Panc1 (cell line): Measurements from ENCODE around the gene FOXK2. TPM values are rescaled to one million over a fixed set of nuclear protein-coding genes. Genes with fewer than 3 reads are reported as not detected.
A peak's percentile ranks its signal among the peaks of the same experiment; 100 is the strongest.

ENCODE experiments used
- ATAC-seq: fragments of 200-7000 bp; cut with Tn5 transposase; 2 replicates; pipeline ENCODE4 v1.9.1; 2020; ENCODE audit warnings: mild to moderate bottlenecking, moderate library complexity
- BruUV-seq: library from RNA; stranded (reverse); fragments of 400-500 nt; replicated peaks from 2 replicates; lab custom pipeline; 2021; lab: Mats Ljungman, UMichigan
- CTCF ChIA-PET: fragments of 300-600 bp; sonication (Branson Sonifier 250); formaldehyde crosslinking; loops from one replicate; lab custom pipeline; 2022; ENCODE audit warnings: antibody characterized with exemption; lab: Charles Lee
- POLR2A ChIA-PET: fragments of 300-600 bp; sonication (Branson Sonifier 250); formaldehyde crosslinking; loops from one replicate; lab custom pipeline; 2022; ENCODE audit warnings: antibody characterized with exemption; lab: Charles Lee
- DNase-seq: peaks from one replicate; pipeline ENCODE4 v3.0.0-alpha.2; 2010; ENCODE audit warnings: low read depth, low spot score
- H3K27ac ChIP-seq: 2 replicates; pipeline ENCODE4 v1.5.1; 2011; ENCODE audit warnings: mild to moderate bottlenecking, low read length, inconsistent platforms
- H3K27me3 ChIP-seq: fragments of 200-500 bp; sonication (Bioruptor generic); 2 replicates; pipeline ENCODE4 v1.6.0; 2014; ENCODE audit warnings: low read length, inconsistent platforms; ENCODE audit not compliant: control insufficient read depth, insufficient read depth
- H3K36me3 ChIP-seq: fragments of 200-500 bp; sonication (Bioruptor generic); 2 replicates; pipeline ENCODE4 v1.5.1; 2014; ENCODE audit warnings: inconsistent platforms, mild to moderate bottlenecking, low read length, moderate library complexity; ENCODE audit not compliant: control insufficient read depth, insufficient read depth
- H3K4me1 ChIP-seq: 2 replicates; pipeline ENCODE4 v1.5.1; 2011; ENCODE audit warnings: inconsistent platforms, mild to moderate bottlenecking, low read length, moderate library complexity; ENCODE audit not compliant: control insufficient read depth, insufficient read depth
- H3K4me3 ChIP-seq, 2 experiments: 2 replicates each; pipeline ENCODE4 v1.5.1; 2011 to 2012; ENCODE audit warnings: low read depth in 2 of 2, low read length in 2 of 2, mild to moderate bottlenecking in 2 of 2, inconsistent platforms in 1 of 2, moderate library complexity in 1 of 2
- H3K9me3 ChIP-seq: fragments of 200-500 bp; sonication (Bioruptor generic); 2 replicates; pipeline ENCODE4 v1.5.1; 2014; ENCODE audit warnings: low read depth, mild to moderate bottlenecking, inconsistent platforms, low read length, moderate library complexity; ENCODE audit not compliant: control insufficient read depth, insufficient read depth
- POLR2AphosphoS5 ChIP-seq: IDR thresholded peaks from 2 replicates; pipeline ENCODE4 v1.6.1; 2012; ENCODE audit warnings: mild to moderate bottlenecking, low read depth, low read length, moderate library complexity
- SIN3A ChIP-seq: IDR thresholded peaks from 2 replicates; pipeline ENCODE4 v1.6.1; 2012; ENCODE audit warnings: low read depth, mild to moderate bottlenecking, low read length, moderate library complexity, borderline replicate concordance; ENCODE audit not compliant: insufficient read depth
- TCF7L2 ChIP-seq: IDR thresholded peaks from 2 replicates; pipeline ENCODE4 v1.6.1; 2011; ENCODE audit warnings: mild to moderate bottlenecking, low read depth, low read length, inconsistent platforms
- in situ Hi-C: cut with HindIII; loops from 2 replicates; pipeline ENCODE4 v1.10.0; 2016; ENCODE audit warnings: low sequenced_read_pairs, low pct_unique_long_range_greater_than_20kb
- intact Hi-C: fragments of 100-400 bp; cut with micrococcal nuclease; formaldehyde crosslinking; loops from one replicate; pipeline ENCODE4 v1.10.0; 2022; ENCODE audit not compliant: unreplicated experiment
- total RNA-seq: library from RNA; stranded (reverse); gene quantifications from one replicate; pipeline ENCODE4 v1.2.1, GENCODE V29; 2021; ENCODE audit not compliant: unreplicated experiment
- TF ChIP-seq, protein P1 (sequence below), 2 experiments: IDR thresholded peaks; 2 replicates each; pipeline ENCODE4 v1.6.1; 2011 to 2012; ENCODE audit warnings: low read depth in 2 of 2, control low read depth in 1 of 2, low read length in 1 of 2, mild to moderate bottlenecking in 1 of 2, moderate library complexity in 1 of 2; ENCODE audit not compliant: insufficient read depth in 1 of 2
- TF ChIP-seq, protein P2 (sequence below): fragments of 450-650 bp; IDR thresholded peaks from 2 replicates; pipeline ENCODE4 v1.5.1; 2017; ENCODE audit warnings: mild to moderate bottlenecking

Gene FOXK2
- total RNA-seq, 1 experiment from 2014 or later: 143 TPM

DNA sequence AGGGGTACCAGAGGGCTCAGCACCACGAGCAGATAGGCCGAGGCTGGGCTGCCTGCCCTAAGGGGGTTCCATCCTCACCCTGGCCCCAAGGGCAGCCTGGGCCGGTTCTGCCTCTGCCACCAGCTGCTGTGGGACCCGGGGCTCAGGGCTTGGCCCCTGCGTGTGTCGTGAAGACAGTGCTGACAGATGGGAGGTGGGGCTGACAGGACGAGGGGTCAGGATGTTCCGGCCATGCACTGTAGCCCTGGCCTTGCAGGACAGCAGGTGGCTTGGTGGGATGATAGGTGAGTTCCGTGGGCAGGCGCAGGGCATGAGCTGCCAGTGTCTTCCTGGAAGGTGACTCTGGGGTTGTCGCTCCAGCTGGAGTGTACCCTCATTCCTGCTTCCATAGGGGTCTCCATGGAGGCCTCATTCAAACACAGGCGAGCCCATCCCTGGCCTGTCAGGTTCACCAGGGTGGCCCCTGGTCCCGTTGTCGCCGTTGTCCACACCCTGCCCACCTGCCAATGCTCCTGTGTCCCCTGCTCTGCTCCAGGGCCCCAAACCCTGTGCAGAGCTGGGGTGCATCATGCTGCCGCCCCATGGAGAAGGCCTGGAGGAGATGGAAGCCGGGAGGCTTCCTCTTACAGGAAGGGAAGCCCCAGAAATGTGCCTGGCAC is 71.5 kb downstream of the FOXK2 start:
- ChIA-PET CTCF (no interaction called here), POLR2A (no interaction called here)
- no peak overlapping the region for H3K27ac ChIP-seq
- H3K4me1 ChIP-seq: peaks cover 19% of the 10 kb centered on the region
- no peak for TF ChIP-seq TCF7L2
- no peak for TF ChIP-seq SIN3A
- TF ChIP-seq, protein P1, sequence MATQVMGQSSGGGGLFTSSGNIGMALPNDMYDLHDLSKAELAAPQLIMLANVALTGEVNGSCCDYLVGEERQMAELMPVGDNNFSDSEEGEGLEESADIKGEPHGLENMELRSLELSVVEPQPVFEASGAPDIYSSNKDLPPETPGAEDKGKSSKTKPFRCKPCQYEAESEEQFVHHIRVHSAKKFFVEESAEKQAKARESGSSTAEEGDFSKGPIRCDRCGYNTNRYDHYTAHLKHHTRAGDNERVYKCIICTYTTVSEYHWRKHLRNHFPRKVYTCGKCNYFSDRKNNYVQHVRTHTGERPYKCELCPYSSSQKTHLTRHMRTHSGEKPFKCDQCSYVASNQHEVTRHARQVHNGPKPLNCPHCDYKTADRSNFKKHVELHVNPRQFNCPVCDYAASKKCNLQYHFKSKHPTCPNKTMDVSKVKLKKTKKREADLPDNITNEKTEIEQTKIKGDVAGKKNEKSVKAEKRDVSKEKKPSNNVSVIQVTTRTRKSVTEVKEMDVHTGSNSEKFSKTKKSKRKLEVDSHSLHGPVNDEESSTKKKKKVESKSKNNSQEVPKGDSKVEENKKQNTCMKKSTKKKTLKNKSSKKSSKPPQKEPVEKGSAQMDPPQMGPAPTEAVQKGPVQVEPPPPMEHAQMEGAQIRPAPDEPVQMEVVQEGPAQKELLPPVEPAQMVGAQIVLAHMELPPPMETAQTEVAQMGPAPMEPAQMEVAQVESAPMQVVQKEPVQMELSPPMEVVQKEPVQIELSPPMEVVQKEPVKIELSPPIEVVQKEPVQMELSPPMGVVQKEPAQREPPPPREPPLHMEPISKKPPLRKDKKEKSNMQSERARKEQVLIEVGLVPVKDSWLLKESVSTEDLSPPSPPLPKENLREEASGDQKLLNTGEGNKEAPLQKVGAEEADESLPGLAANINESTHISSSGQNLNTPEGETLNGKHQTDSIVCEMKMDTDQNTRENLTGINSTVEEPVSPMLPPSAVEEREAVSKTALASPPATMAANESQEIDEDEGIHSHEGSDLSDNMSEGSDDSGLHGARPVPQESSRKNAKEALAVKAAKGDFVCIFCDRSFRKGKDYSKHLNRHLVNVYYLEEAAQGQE (IDR thresholded peaks at IDR 0.05; ENCODE audit: insufficient read depth in 1 of 2, low read depth in 2 of 2, low read length in 1 of 2): no peak
- TF ChIP-seq POLR2AphosphoS5: no peak
- TF ChIP-seq, protein P2, sequence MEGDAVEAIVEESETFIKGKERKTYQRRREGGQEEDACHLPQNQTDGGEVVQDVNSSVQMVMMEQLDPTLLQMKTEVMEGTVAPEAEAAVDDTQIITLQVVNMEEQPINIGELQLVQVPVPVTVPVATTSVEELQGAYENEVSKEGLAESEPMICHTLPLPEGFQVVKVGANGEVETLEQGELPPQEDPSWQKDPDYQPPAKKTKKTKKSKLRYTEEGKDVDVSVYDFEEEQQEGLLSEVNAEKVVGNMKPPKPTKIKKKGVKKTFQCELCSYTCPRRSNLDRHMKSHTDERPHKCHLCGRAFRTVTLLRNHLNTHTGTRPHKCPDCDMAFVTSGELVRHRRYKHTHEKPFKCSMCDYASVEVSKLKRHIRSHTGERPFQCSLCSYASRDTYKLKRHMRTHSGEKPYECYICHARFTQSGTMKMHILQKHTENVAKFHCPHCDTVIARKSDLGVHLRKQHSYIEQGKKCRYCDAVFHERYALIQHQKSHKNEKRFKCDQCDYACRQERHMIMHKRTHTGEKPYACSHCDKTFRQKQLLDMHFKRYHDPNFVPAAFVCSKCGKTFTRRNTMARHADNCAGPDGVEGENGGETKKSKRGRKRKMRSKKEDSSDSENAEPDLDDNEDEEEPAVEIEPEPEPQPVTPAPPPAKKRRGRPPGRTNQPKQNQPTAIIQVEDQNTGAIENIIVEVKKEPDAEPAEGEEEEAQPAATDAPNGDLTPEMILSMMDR: no peak
- no peak for ATAC-seq
- H3K9me3 ChIP-seq: no peaks in the 10 kb centered on the region
- no peaks in the 10 kb centered on the region for H3K27me3 ChIP-seq
- H3K4me3 ChIP-seq: no peak overlapping the region
- BruUV-seq: no TSS peak
- intact Hi-C loops (no loop called here), in situ Hi-C loops (no loop called here)
- H3K36me3 ChIP-seq: no peaks in the 10 kb centered on the region; the same call in 1 of the 2 replicates
- DNase-seq: no peak

DNA sequence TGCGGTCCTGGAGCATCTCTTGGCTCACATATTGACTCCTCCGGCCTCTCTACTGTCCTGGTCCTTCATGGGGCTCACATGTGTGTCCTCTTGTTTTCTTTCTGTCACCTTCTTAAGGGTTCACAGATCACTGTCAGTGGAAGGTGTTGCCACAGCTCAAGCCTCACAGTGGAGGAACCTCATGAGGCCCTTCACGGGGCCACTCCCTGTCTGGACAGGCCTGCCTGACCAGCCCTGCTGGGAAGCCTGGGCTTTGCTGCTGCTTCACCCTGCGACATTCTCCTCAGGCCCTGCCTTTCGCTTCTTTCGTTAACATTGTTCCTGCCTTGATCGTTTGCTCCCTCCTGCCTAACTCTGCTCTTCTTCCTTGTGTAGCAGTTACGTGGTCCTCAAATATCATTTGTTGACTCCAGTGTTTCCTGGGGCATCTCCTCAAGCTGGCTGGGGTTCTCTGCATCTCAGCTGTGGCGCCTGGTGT is 72.8 kb downstream of the FOXK2 start:
- Histone ChIP-seq H3K4me3 (peak overlapping the region in 1 of 2 experiments; percentile 38; a peak in 1 of 4 replicates), H3K27me3 (no peaks in the 10 kb centered on the region), H3K27ac (peak overlapping the region; percentile 78), H3K4me1 (peaks cover 19% of the 10 kb centered on the region), H3K9me3 (no peaks in the 10 kb centered on the region), H3K36me3 (peaks cover 4% of the 10 kb centered on the region; the same call in 1 of the 2 replicates)
- intact Hi-C loops: no loop called here
- BruUV-seq: no TSS peak
- TF ChIP-seq, protein P2: no peak
- TF ChIP-seq, protein P1 (IDR thresholded peaks at IDR 0.05; ENCODE audit: insufficient read depth in 1 of 2, low read depth in 2 of 2, low read length in 1 of 2): no peak
- TF ChIP-seq SIN3A (no peak), POLR2AphosphoS5 (no peak), TCF7L2 (no peak)
- CTCF ChIA-PET: no interaction called here
- in situ Hi-C loops: no loop called here
- POLR2A ChIA-PET: no interaction called here
- ATAC-seq (peak; percentile 19), DNase-seq (no peak)
